HG03442 (cell line): ENCODE data around the gene TANGO2.

Source experiments
- ATAC-seq: cut with Tn5 transposase; IDR thresholded peaks from one replicate; pipeline ENCODE4 v1.9.1; 2021; ENCODE audit warnings: mild to moderate bottlenecking, moderate library complexity; ENCODE audit not compliant: unreplicated experiment

Gene TANGO2

GRCh38 chr22:20011123-20011992 lies 9.6 kb upstream of the TANGO2 start:
- ATAC-seq: no peak

GRCh38 chr22:20011993-20012740 lies 8.7 kb upstream of the TANGO2 start:
- ATAC-seq: no peak

- ATAC-seq: no peak
Observed at GRCh38 chr22:20012741-20013331, 8.1 kb upstream of the TANGO2 start.

- no peak for ATAC-seq
Observed at GRCh38 chr22:20013382-20013871, 7.5 kb upstream of the TANGO2 start.

GRCh38 chr22:20014526-20015186 lies 6.3 kb upstream of the TANGO2 start:
- no peak for ATAC-seq

- ATAC-seq: no peak
Observed at GRCh38 chr22:20015187-20015625, 5.7 kb upstream of the TANGO2 start.

GRCh38 chr22:20015971-20016733 lies 4.8 kb upstream of the TANGO2 start:
- ATAC-seq: no peak

GRCh38 chr22:20016734-20017621 lies 3.9 kb upstream of the TANGO2 start, which contains the start of gene ARVCF:
TSS of gene ARVCF (minus strand) at chr22:20016823. CDS start at chr22:19990794, 26,029 bp downstream.
- ATAC-seq: peak; percentile 38

GRCh38 chr22:20017622-20017958 lies 3.3 kb upstream of the TANGO2 start:
- ATAC-seq: no peak

- ATAC-seq: no peak
Observed at GRCh38 chr22:20018001-20018400, 2.9 kb upstream of the TANGO2 start.

- ATAC-seq: no peak
Observed at GRCh38 chr22:20019661-20020532, 1.0 kb upstream of the TANGO2 start.

GRCh38 chr22:20021196-20022181 lies 579 bp downstream of the TANGO2 start:
- ATAC-seq: no peak

- ATAC-seq: no peak
Observed at GRCh38 chr22:20022231-20022977, 1.5 kb downstream of the TANGO2 start.

- ATAC-seq: no peak
Observed at GRCh38 chr22:20022978-20023613, 2.2 kb downstream of the TANGO2 start.

- no peak for ATAC-seq
Observed at GRCh38 chr22:20024225-20024624, 3.3 kb downstream of the TANGO2 start.
